A673 (cell line): ENCODE results near the gene TBC1D5. TPM values are rescaled to one million over a fixed set of nuclear protein-coding genes. Genes with fewer than 3 reads are reported as not detected.

ENCODE experiments used
- BruUV-seq: library from RNA; stranded (reverse); fragments of 400-500 nt; replicated peaks from 2 replicates; lab custom pipeline; 2021; lab: Mats Ljungman, UMichigan
- CTCF ChIA-PET: fragments of 300-600 bp; sonication (Branson Sonifier 250); formaldehyde crosslinking; loops from one replicate; lab custom pipeline; 2022; ENCODE audit warnings: antibody characterized with exemption; lab: Charles Lee
- POLR2A ChIA-PET: fragments of 300-600 bp; sonication (Branson Sonifier 250); formaldehyde crosslinking; loops from one replicate; lab custom pipeline; 2022; ENCODE audit warnings: antibody characterized with exemption; ENCODE audit not compliant: low non-redundant PET; lab: Charles Lee
- DNase-seq: peaks from one replicate; pipeline ENCODE4 v3.0.0-alpha.2; 2015; ENCODE audit warnings: low spot score
- H3K27ac ChIP-seq: fragments of 200-600 bp; sonication (generic); 2 replicates; pipeline ENCODE4 v1.5.1; 2016; ENCODE audit warnings: mixed run types, low read depth, mild to moderate bottlenecking, mixed read lengths, antibody characterized with exemption, low read length; ENCODE audit not compliant: poor library complexity, severe bottlenecking
- H3K27me3 ChIP-seq: fragments of 200-600 bp; sonication (generic); replicated peaks from 2 replicates; pipeline ENCODE4 v1.6.1; 2017; ENCODE audit warnings: mixed run types, low read depth, mild to moderate bottlenecking, mixed read lengths, antibody characterized with exemption, low read length; ENCODE audit not compliant: insufficient read depth, poor library complexity
- H3K36me3 ChIP-seq: fragments of 200-600 bp; sonication (generic); 2 replicates; pipeline ENCODE4 v1.6.1; 2016; ENCODE audit warnings: mixed run types, mild to moderate bottlenecking, mixed read lengths, antibody characterized with exemption, low read length; ENCODE audit not compliant: insufficient read depth, poor library complexity, severe bottlenecking
- H3K4me1 ChIP-seq: fragments of 200-600 bp; sonication (generic); 2 replicates; pipeline ENCODE4 v1.6.1; 2017; ENCODE audit warnings: mixed run types, mild to moderate bottlenecking, mixed read lengths, antibody characterized with exemption, low read length; ENCODE audit not compliant: insufficient read depth, poor library complexity, severe bottlenecking
- H3K4me3 ChIP-seq: fragments of 200-600 bp; sonication (generic); 2 replicates; pipeline ENCODE4 v1.5.1; 2016; ENCODE audit warnings: low read depth, mixed run types, mild to moderate bottlenecking, mixed read lengths, low read length; ENCODE audit not compliant: poor library complexity, severe bottlenecking
- H3K9me3 ChIP-seq: fragments of 200-600 bp; sonication (generic); 2 replicates; pipeline ENCODE4 v1.6.1; 2016; ENCODE audit warnings: mixed run types, low read depth, mild to moderate bottlenecking, mixed read lengths, antibody characterized with exemption, low read length; ENCODE audit not compliant: poor library complexity, severe bottlenecking
- CTCF ChIP-seq: fragments of 300-800, 200-600 bp; sonication (generic); conservative IDR thresholded peaks from 2 replicates; pipeline ENCODE4 v1.5.1; 2017; ENCODE audit warnings: low read depth, mild to moderate bottlenecking, antibody characterized with exemption, low read length, moderate library complexity, mixed read lengths
- EZH2 ChIP-seq: fragments of 200-600 bp; sonication (generic); IDR thresholded peaks from 2 replicates; pipeline ENCODE4 v1.6.1; 2017; ENCODE audit warnings: borderline replicate concordance, low read depth, mild to moderate bottlenecking, mixed read lengths, antibody characterized with exemption, low read length; ENCODE audit not compliant: poor library complexity, severe bottlenecking
- intact Hi-C: fragments of 100-400 bp; cut with micrococcal nuclease; formaldehyde crosslinking; loops from one replicate; pipeline ENCODE4 v1.10.0; 2022; ENCODE audit not compliant: unreplicated experiment
- total RNA-seq: library from RNA; stranded (reverse); gene quantifications from 2 replicates; pipeline ENCODE4 v1.2.3, GENCODE V29; 2021

TBC1D5 gene
- total RNA-seq, 1 experiment from 2014 or later: 40.7 TPM

GRCh38 chr3:17359911-17360310 is 382.5 kb downstream of the TBC1D5 start:
- TF ChIP-seq EZH2: no peak
- no peak for TF ChIP-seq CTCF
- no peaks in the 10 kb centered on the region for H3K9me3 ChIP-seq
- intact Hi-C loops: no loop called here
- no peaks in the 10 kb centered on the region for H3K4me1 ChIP-seq
- ChIA-PET CTCF (no interaction called here), POLR2A (no interaction called here)
- H3K4me3 ChIP-seq: no peak overlapping the region
- H3K27me3 ChIP-seq: no peaks in the 10 kb centered on the region
- DNase-seq: no peak
- H3K36me3 ChIP-seq: no peaks in the 10 kb centered on the region
- no peak overlapping the region for H3K27ac ChIP-seq
- no TSS peak for BruUV-seq

- no peaks in the 10 kb centered on the region for H3K4me1 ChIP-seq
- no peak for DNase-seq
- no peak overlapping the region for H3K27ac ChIP-seq
- no peaks in the 10 kb centered on the region for H3K9me3 ChIP-seq
- ChIA-PET CTCF (no interaction called here), POLR2A (no interaction called here)
- no TSS peak for BruUV-seq
- no peaks in the 10 kb centered on the region for H3K27me3 ChIP-seq
- no peak for TF ChIP-seq CTCF
- TF ChIP-seq EZH2: no peak
- intact Hi-C loops: no loop called here
- H3K36me3 ChIP-seq: no peaks in the 10 kb centered on the region
- no peak overlapping the region for H3K4me3 ChIP-seq
Observed at GRCh38 chr3:17357035-17357710, 385.3 kb downstream of the TBC1D5 start.

- H3K27me3 ChIP-seq: no peaks in the 10 kb centered on the region
- BruUV-seq: no TSS peak
- no peaks in the 10 kb centered on the region for H3K4me1 ChIP-seq
- ChIA-PET CTCF (no interaction called here), POLR2A (no interaction called here)
- no peak overlapping the region for H3K4me3 ChIP-seq
- no peaks in the 10 kb centered on the region for H3K36me3 ChIP-seq
- DNase-seq: no peak
- intact Hi-C loops: no loop called here
- H3K9me3 ChIP-seq: no peaks in the 10 kb centered on the region
- H3K27ac ChIP-seq: no peak overlapping the region
- TF ChIP-seq CTCF (no peak), EZH2 (no peak)
Observed at GRCh38 chr3:17356585-17356984, 385.8 kb downstream of the TBC1D5 start.
